ENCODE measurements around the gene TDRD9.

- no peak for TF ChIP-seq EZH2 (IDR thresholded peaks at IDR 0.05; ENCODE audit: insufficient read depth, low read length)
- no peak for TF ChIP-seq CTCF (IDR thresholded peaks at IDR 0.05; ENCODE audit: insufficient read depth, low read depth, low read length)
These were observed 120.7 kb downstream of the TDRD9 start for GRCh38 chr14:104048758-104049507.
